GM19468 (cell line): ENCODE results near the gene RSPRY1.
"Not testable (repeated sequence)": the region's sequence is repeated elsewhere in the genome, so short reads cannot be mapped to it uniquely, and the experiment has no call there.

ENCODE experiments used
- ATAC-seq: cut with Tn5 transposase; IDR thresholded peaks from one replicate; pipeline ENCODE4 v1.9.1; 2021; ENCODE audit warnings: mild to moderate bottlenecking, moderate library complexity, moderate number of reproducible peaks; ENCODE audit not compliant: unreplicated experiment; ENCODE audit errors: extremely low read depth

RSPRY1 gene

DNA sequence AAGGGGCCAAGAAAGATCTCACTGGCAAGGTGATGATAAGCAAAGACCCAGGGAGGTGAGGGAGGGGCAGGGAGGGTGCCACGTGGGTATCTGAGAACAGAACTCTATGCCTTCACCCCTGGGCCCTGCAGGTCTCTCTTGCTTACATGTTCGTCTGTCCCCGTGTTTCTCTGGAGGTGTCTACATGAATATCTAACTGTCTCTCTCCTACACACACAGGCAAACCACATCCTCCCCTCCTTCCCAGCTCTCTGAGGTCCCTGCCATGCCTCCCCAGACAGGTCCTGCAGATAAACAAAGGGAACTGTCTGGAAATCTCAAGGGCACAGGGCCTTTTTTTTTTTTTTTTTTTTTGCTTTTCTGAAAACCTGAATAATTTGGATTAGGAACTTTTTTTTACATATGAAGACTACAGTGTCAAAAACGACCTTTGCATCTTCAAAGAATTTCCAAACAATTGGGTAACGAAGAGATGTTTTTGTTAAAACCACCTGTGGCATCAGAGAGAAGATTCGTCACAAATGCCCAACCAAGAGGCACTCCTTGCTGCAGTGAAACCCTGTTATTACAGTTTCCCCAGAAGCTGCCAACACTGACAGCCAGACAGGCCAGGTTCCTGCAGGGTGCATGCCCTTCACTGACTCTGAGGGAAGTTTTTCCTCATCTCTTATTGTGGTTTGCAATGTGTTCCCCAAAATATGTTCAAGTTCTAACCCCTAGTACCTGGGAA, 80.6 kb downstream of the RSPRY1 start:
- ATAC-seq, result no peak

DNA sequence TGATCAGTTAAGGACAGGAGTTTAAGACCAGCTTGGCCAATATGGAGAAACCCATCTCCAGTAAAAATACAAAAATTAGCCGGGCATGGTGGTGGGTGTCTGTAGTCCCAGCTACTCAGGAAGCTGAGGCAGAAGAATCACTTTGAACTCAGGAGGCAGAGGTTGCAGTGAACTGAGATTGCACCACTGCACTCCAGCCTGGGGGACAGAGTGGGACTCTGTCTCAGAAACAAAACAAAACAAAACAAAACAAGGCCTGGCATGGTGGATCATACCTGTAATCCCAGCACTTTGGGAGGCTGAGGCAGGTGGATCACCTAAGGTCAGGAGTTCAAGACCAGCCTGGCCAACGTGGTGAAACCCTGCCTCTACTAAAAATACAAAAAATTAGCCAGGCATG, 81.2 kb downstream of the RSPRY1 start:
- not testable (repeated sequence) for ATAC-seq

DNA sequence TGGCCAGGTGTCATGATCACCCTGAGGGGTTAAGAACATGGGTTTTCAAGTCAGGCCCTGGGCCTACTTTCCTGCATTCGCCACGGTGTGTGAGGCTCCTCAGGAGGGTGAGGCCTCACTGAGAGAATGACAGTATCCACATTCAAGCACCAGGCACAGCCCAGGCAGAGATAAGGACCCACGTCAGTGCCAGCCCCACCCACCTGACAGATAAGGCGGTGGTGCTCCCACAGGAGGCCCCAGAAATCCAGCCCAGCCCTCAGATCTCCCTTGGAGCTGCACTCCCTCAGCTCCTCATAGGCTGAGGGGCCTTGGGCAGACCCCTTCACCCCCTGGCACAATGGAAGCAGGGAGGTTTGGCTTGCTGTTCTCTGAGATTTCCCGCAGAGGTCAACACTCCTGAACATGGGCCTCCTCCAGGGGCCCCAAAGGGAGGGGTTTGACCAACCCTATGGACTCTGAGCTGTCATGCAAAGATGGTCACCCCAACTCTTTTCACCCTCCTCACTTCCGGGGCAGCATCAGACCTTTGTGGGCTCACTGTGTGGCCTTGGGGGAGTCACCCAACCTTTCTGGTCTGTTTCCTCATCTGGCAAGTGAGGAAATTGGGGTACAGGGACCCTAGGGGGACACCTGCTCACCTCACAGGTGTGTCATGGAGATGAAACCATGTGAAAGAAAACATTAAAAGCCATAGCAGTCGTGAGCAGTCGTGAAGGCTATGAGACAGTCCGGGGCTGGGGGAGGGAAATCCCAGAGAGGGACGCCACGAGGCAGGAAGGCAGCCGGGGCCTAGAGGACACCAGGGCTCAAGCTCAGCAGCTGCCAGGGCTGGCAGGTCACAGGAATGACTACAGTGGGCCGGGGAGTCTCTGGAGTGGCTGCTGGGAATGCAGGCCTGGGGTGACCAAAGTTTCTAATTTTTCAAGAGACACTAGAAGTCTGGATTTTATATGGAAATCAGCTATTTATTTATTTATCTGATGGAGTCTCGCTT, 83.0 kb downstream of the RSPRY1 start:
- no peak for ATAC-seq

DNA sequence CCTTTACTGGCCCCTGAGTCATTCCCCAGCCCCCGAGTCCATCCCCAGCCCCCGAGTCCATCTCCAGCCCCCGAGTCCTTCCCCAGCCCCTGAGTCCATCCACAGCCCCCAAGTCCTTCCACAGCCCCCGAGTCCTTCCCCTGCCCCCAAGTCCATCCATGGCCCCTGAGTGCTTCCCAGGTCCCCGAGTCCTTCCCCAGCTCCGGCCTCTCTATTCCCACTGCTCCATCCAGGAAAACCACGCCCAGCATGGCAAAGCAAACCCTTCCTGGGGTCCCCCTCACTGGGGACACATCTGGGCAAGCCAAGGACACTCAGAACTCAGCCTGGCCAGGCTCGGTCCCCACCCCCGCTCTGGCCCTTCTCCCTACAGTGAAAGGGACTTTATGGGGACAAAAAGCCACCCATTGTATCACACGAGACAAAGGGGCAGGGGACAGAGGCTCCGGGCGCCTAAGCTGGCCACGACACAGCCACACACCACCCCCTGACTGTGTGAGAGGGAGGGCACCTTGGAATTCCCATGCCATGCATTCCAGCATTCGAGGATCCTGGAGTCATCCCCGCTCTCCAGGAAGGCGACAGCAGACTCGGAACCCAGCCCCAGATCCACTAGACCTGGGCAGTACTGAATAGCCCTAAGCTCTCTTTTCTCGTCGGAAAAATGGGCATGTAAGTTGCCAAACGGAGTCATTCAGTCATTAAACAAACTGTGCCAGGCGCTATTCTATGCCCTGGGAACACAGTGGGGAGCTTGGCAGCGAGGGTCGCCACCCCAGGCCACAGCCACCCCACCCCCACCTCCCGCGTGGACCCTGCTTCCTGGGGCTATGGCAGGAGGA, 84.3 kb downstream of the RSPRY1 start:
- no peak for ATAC-seq

DNA sequence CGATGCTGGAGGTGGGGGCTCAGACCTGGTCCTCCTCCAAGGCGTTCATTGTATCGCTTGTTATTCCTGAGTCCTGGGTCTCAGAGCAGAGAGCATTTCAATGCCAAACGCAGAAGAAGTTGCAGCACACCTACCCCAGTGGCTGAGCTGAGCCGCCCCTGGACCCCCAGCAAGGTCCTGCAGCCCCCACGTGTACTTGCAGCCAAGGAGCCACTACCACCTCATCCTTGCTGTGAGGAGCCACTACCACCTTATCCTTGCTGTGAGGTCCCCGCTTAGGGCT, 84.9 kb downstream of the RSPRY1 start:
- ATAC-seq, result no peak

DNA sequence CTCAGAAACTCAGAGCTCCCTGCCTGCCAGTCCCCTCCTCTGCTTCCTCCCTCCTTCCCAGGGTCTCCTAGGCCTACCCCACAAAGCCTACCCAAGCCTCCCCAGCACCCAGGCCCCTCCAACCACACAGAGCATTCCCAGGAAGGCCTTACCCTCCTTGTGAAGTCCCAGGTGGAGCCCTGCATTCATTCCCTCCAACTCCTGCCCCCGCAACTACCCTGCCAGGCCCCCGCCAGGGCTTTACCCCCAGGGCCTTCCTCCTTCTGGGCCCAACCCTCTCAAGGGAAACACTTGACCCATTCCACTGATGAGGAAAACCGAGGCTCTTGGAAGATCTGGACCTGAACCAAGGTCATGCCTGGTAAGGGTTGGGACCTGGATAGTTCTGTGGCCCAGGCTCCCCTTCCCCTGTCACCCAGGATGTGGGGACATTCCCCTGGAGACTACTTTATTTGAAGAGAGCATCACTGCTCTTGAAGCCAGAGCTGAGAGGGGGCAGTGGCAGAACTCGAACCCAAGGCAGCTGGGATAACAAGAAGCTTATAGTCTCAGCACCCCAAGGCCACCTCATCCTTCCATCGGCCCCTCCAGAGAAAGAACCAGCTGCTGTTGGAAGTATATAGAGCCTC, 85.9 kb downstream of the RSPRY1 start:
- no peak for ATAC-seq

DNA sequence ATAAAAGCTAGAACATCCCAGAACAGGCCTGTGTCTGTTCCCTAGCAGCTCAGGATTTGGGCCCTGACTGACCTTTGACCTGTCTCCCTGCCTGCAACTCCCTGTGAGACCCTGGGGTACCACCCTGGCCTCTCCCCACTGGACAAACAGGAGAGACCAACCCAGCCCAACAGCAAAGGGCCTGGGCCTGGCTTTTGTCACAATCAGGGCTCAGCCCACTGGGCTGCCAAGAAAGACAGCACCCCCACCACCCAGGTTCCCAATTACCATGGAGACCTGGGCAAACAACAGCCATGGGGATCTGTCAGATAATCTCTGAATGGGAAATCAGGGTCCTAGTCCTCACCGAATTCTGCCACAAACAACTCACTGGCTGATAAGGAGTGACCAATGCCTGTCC, 87.2 kb downstream of the RSPRY1 start:
- no peak for ATAC-seq

DNA sequence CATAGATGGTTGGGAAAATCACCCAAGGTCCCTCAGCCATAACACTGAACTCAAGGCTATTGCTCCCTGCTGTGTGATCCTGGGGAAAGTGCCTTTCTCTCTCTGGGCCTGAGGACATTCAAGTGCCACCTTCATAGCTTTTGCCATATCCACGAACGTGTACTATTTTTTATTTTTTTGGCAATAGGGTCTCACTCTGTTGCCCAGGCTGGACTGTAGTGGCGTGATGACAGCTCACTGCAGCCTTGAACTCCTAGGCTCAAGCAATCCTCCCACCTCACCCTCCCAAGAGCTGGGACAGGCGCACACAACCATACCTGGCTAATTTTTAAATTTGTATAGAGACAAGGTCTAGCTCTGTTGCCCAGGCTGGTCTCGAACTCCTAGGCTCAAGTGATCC, 87.7 kb downstream of the RSPRY1 start:
- no peak for ATAC-seq

DNA sequence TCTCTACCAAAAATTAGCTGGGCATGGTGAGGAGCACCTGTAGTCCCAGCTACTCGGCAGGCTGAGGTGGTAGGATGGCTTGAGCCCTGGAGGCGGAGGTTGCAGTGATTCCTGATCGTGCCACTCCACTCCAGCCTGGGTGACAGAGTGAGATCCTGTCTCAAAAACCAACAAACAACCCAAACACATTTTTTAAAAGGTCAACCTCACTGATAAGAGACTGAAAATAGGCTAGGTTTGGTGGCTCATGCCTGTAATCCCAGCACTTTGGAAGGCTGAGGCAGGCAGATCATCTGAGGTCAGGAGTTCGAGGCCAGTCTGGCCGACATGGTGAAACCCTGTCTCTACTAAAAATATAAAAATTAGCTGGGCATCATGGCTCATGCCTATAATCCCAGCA, 89.8 kb downstream of the RSPRY1 start:
- not testable (repeated sequence) for ATAC-seq

DNA sequence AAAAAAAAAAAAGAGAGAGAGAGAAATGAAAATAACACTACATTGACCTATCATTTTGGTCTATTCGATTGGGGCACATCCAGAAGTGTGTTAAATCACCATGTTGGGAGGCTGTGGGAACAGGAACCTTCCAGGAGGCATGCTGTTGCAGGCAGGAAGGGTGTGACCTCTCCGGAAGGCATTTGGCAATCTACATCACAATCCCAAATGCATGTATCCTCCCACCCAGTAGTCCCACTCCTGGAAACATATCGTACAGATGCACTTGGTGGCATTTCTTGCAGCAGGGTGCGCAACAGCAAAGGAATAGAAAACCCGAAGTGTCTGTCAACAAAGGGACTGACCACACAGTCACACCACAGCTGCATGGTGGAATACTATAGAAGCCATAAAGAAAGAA, 90.5 kb downstream of the RSPRY1 start:
- ATAC-seq, result no peak

DNA sequence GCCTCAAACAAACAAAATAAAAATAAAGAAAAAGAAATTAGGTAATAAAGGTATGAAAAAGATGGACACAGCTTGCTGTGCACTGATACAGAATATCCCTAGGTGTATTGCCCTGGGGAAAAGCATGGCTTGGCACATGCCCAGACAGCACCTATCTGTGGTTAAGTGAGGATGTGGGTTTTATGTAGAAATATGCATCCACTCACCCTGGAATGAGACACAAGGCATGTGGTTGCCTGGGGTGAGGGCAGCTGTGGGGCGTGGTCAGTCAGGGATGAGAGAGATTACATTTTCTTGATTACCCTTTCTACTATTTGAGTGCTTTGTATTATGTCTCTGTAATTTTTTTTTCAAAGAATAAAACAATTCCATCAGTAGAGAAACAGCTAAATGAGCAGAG, 91.5 kb downstream of the RSPRY1 start:
- no peak for ATAC-seq

DNA sequence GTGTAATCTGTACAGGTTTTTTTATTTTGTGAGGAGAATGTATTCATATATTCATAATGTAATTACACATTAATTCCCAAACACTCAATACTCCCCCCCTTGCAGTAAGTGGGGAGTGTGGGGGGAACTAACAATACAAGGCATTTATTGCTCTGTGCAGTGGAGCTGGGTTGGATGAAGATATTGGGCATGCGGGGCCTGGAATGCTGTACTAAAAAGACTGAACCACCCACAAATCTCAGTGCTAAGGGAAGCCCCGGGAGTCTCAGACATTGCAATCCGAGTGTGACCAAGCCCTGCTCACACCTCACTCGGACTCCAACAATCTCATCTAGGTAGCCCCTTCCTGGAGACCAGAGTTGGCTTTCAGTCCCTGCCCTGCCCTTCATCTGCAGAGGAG, 92.4 kb downstream of the RSPRY1 start:
- ATAC-seq, result no peak

DNA sequence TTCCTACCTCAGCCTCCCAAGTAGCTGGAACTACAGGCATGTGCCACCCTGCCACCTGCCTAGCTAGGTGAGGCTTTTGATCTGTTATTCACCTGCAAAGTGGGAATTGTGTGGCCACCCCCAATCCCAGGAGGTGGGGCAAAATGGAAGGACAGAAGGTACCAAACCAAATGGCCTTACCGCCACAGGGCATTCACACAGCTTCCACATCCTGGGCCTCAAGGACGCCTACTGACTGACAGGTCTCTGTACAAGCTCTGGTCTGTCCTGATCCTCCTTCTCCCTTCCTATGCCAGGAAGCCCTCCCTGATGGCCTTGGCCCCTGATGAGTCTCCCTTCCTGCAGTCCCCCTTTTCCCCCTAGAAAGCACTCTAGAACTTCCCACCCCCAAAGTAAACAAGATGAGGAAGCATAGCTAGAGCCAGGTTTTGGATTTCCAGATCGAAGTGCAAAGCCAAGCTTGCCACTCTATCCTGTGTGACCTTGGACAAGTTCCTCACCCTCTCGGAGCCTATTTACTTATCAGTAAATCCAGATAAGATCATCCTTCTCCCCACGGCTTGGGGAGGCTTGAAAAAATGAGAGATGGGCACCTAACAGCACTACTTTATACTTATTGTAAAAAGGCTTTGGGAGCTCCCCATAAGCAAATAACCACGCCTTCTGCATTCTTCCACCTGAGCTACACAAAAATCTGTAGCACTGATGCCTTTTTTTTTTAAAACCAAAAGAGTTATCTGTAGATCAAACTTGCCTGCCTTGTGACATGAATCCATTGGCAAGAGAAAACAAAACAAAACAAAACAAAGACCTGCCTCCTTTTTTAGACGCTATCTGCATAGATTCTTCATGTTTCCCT, 93.9 kb downstream of the RSPRY1 start:
- no peak for ATAC-seq

DNA sequence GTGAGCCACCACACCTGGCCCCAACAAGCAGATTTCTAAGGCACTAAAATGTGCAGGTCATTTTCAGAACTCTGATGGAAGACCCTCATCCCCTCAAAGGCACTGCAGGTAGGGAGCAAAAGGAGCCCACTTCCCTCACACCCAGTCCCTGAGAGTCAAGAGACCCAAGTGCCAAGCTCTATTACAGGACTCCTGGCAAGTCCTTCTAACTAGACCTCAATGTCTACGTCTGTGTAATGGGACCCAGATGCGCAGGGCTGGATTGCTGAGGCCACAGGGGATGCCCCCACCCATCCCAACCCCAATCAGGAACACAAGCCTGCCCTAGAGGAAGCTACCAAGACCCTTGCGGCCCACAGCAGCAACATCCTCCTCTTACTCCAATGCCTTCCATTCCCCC, 95.7 kb downstream of the RSPRY1 start:
- ATAC-seq, result no peak

DNA sequence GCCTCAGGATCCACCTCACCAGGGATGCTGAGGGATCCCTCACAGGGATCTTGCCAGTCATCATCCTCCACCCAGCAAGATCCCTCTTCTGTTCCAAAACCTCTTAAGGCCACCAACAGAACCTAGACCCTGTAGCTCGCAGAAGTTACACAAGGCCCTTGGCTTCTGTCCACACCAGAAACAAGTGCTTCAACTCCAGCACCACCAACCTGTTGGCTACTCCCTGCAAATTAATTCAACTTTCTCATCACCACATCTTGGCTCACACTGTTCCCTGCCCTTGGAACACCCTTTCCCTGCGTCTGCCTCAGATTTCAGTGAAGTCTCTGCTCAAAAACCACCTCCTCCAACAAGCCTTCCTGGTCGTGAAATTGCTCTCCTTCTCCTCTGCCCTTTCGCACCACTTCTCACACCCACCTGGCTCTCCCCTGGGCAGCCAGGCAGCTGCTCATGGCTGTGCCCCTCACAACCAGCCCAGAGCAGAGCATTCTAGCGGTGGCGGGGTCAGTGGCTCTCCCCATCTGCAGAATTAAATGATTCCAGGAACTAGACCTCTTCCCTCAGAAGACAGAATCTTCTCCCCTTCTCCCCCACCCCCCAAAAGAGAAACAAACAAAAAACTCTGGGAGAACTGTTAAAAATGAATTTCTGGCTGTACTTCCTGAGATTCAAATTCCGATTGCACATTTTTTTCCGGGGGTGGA, 96.5 kb downstream of the RSPRY1 start:
- no peak for ATAC-seq

DNA sequence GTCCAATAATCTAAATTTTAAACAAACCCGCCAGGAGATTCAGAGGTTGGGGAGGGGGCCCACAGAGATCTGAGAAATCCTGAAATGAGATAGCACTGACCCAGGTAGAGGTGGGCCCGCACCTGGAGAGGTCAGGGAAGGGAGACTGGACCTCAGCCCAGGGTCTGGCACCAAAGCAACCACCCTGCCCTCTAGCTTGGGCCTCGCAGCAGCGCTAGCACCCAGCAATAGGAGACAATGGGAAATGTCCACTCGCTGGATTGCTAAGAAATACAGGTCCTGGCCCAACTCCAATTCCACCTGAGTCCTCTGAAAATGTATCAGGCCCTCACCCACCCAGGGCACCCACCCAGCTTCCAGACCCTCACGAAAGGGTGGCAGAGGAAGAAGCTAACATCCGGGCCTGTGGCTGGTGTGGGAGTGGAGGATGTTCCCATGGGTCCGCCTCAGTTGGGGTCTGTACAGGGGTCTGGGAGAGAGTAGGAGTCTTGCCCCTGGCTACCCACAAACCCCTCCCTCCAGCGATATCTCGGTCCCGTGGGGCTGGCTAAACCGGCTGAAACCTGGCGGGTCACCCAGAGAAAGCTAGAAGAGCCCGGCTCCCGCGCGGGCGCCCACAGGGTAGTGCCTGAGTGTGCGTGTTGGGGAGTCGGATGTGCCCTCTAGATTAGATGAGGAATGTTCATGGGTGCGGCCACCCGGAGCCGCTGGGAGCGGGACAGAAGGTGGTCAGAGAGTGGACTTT, 97.3 kb downstream of the RSPRY1 start:
- ATAC-seq, result no peak

DNA sequence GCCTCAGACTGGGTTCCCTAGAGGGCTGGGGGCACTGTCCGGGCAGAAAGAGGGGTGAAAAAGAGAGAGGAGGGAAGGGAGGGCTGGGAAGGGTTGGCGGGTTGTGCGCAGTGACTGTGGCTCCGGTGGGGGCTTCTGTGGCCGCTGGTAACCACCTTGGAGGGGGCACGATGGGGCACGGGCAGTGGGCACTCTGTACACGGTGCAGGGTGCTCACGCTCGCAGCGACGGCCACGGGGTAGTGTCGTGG, 97.8 kb downstream of the RSPRY1 start:
- no peak for ATAC-seq

DNA sequence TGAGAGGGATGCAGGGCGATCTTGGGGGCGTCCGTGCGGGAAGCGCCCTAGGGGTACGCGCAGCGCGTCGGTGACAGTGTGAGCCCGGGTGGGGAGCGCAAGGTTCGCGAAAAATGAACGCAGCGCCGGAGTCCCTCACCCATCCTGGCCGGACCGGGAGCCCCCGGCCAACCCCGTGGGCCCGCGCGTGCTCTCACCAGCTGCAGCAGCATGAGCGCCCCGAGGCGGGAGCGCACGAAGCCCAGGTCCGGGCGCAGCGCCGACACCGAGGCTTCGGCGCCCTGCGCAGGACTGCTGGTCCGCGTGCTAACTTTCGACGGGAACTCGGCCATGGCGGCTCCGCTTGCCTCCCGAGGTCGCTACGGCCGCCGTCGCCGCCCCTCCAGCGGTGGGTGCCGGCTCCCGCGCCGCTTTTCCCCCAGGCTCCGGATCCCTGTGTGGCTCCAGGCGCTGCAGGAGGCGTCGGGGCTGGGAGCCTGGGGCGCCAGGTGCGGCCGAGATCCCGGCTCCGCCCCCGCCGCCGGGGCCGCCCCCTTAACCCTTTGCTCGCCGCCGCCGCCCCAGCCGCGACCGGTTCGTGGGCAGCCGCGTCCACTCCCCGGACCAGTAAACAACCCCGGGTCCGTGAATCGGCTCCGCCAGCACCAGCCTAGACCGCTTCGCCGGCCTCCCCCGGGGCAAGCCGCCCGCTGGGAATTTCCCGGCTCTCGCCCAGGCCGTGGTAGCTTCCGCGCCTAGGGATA, 98.3 kb downstream of the RSPRY1 start, which contains the start of gene PLLP:
PLLP (minus strand) TSS at position 464 of the 743 bp plus-strand sequence; CDS start at position 332, 132 bp downstream.
- ATAC-seq, result no peak
